Hypothalamus (tissue), 51 donors: ENCODE data around the gene TTC34.
"Not testable (repeated sequence)": the region's sequence is repeated elsewhere in the genome, so short reads cannot be mapped to it uniquely, and the experiment has no call there.

Experiments used
- DNase-seq, 51 donors: peaks; one replicate each; lab custom pipeline; 2025; lab: John Stamatoyannopoulos, UW

The TTC34 gene

GRCh38 chr1:2633366-2633935 lies 168.0 kb downstream of the TTC34 start:
- no peak for DNase-seq

- no peak for DNase-seq
Observed at GRCh38 chr1:2632561-2633361, 168.7 kb downstream of the TTC34 start, which contains the start of gene MMEL1. Gene MMEL1 (minus strand): TSS chr1:2633016. CDS start chr1:2629484, 3,532 bp downstream.

- DNase-seq = no peak
Observed at GRCh38 chr1:2632051-2632430, 169.5 kb downstream of the TTC34 start.

- DNase-seq = no peak
Observed at GRCh38 chr1:2631136-2632050, 170.1 kb downstream of the TTC34 start.

- no peak for DNase-seq
Observed at GRCh38 chr1:2630498-2631135, 170.9 kb downstream of the TTC34 start.

GRCh38 chr1:2629627-2630497 lies 171.6 kb downstream of the TTC34 start:
- no peak for DNase-seq

- DNase-seq = no peak
Observed at GRCh38 chr1:2628933-2629626, 172.4 kb downstream of the TTC34 start.

GRCh38 chr1:2628191-2628932 lies 173.1 kb downstream of the TTC34 start:
- DNase-seq = no peak

- no peak for DNase-seq
Observed at GRCh38 chr1:2627746-2628145, 173.7 kb downstream of the TTC34 start.

GRCh38 chr1:2625748-2626147 lies 175.7 kb downstream of the TTC34 start:
- not testable (repeated sequence) for DNase-seq

- DNase-seq = no peak
Observed at GRCh38 chr1:2625311-2625710, 176.2 kb downstream of the TTC34 start.

- no peak for DNase-seq
Observed at GRCh38 chr1:2624735-2625300, 176.7 kb downstream of the TTC34 start.

GRCh38 chr1:2623571-2624337 lies 177.7 kb downstream of the TTC34 start:
- no peak for DNase-seq

- no peak for DNase-seq
Observed at GRCh38 chr1:2617971-2618470, 183.5 kb downstream of the TTC34 start.

GRCh38 chr1:2614145-2614544 lies 187.3 kb downstream of the TTC34 start:
- no peak for DNase-seq

- no peak for DNase-seq
Observed at GRCh38 chr1:2612591-2613365, 188.7 kb downstream of the TTC34 start.
